Hypothalamus (tissue), 51 donors: Measurements from ENCODE around the gene KANSL1L.

Experiments used
- DNase-seq, 51 donors: peaks; one replicate each; lab custom pipeline; 2025; lab: John Stamatoyannopoulos, UW

KANSL1L gene

GRCh38 chr2:210092791-210093190 is 78.4 kb downstream of the KANSL1L start:
- DNase-seq, result no peak

- no peak for DNase-seq
These were observed 84.3 kb downstream of the KANSL1L start for GRCh38 chr2:210086930-210087329.

GRCh38 chr2:210086292-210086691 is 84.9 kb downstream of the KANSL1L start:
- DNase-seq, result no peak

GRCh38 chr2:210072922-210073509 is 98.2 kb downstream of the KANSL1L start:
- DNase-seq, result no peak

- DNase-seq, result no peak
These were observed 98.7 kb downstream of the KANSL1L start for GRCh38 chr2:210072493-210072892.

- DNase-seq, result no peak
These were observed 107.9 kb downstream of the KANSL1L start for GRCh38 chr2:210063306-210063705.

- no peak for DNase-seq
These were observed 115.4 kb downstream of the KANSL1L start for GRCh38 chr2:210055825-210056224.

GRCh38 chr2:210054696-210055095 is 116.5 kb downstream of the KANSL1L start:
- no peak for DNase-seq

- DNase-seq, result no peak
These were observed 120.3 kb downstream of the KANSL1L start for GRCh38 chr2:210050885-210051284.

GRCh38 chr2:210049831-210050230 is 121.4 kb downstream of the KANSL1L start:
- no peak for DNase-seq

- no peak for DNase-seq
These were observed 124.2 kb downstream of the KANSL1L start for GRCh38 chr2:210046851-210047500.

GRCh38 chr2:210038078-210038477 is 133.1 kb downstream of the KANSL1L start:
- no peak for DNase-seq

GRCh38 chr2:210035679-210036078 is 135.5 kb downstream of the KANSL1L start:
- no peak for DNase-seq

- DNase-seq, result no peak
These were observed 137.0 kb downstream of the KANSL1L start for GRCh38 chr2:210034087-210034683.

GRCh38 chr2:210028178-210028577 is 143.0 kb downstream of the KANSL1L start:
- DNase-seq, result no peak

GRCh38 chr2:210027608-210028007 is 143.6 kb downstream of the KANSL1L start:
- DNase-seq, result no peak

- DNase-seq, result no peak
These were observed 148.4 kb downstream of the KANSL1L start for GRCh38 chr2:210022824-210023223.

GRCh38 chr2:210020138-210020537 is 151.1 kb downstream of the KANSL1L start:
- DNase-seq, result no peak

GRCh38 chr2:210009896-210010295 is 161.3 kb downstream of the KANSL1L start:
- DNase-seq, result no peak

- no peak for DNase-seq
These were observed 162.1 kb downstream of the KANSL1L start for GRCh38 chr2:210009126-210009525.

GRCh38 chr2:210007895-210008294 is 163.3 kb downstream of the KANSL1L start:
- no peak for DNase-seq

GRCh38 chr2:210004881-210005280 is 166.3 kb downstream of the KANSL1L start:
- peak in 1 of 51 donors; percentile 3 for DNase-seq
